ENCODE measurements around the gene PLA2G2F.

The PLA2G2F gene

GRCh38 chr1:20174937-20175666 lies 36.0 kb downstream of the PLA2G2F start:
- no peak for DNase-seq

DNA sequence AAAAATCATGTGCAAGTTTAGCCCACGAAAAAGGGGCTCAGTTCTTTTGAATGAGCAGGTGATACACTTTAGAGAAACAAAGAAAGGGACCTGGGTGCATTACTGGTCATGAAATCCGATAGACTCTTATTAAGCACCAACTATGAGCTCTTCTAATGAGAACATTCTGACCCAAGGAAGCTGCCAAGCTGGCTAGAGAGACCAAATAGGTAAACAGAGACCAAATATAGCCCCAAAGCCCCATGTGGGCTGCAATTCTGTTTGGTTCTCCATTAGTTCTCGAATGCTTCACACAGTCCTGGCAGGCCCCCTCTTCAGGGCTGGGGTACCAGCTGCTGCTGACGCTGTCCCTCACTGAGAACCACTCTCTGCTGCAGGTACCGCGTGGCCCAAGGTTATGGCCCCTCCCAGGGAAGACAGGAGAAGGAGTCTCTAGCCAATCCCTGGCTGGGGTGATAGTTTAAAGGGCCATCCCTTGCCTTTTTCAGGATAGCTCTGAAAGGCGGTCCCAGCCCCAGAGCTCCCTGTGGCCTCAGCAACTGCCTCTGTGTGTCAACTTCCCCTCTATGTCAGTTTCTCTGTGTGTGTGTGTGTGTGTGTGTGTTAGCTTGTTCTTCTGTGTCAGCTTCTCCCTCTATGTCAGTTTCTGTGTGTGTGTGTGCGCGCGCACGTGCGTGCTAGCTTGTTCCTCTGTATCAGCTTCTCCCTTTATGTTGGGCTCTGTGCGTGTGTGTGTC lies 39.7 kb downstream of the PLA2G2F start:
- no peak for DNase-seq

DNA sequence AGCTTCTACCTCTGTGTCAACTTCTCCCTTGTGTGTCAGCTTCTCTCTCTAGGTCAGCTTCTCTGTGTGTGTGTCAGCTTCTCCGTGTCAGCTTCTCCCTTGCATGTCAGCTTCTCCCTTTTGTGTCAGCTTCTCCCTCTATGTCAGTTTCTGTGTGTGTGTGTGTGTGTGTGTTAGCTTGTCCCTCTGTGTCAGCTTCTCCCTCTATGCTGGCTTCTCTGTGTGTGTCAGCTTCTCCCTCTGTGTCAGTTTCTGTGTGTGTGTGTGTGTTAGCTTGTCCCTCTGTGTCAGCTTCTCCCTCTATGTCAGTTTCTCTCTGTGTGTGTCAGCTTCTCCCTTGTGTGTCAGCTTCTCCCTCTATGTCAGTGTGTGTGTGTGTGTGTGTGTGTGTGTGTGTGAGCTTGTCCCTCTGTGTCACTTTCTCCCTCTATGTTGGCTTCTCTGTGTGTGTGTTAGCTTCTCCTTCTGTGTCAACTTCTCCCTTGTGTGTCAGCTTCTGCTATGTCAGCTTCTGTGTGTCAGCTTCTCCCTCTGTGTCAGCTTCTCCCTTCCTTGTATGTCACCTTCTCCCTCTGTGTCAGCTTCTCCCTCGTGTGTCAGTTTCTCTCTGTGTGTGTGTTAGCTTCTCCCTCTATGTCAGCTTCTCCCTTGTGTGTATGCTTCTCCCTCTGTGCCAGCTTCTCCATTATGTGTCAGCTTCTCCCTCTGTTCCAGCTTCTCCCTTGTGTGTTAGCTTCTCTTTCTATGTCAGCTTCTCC lies 40.4 kb downstream of the PLA2G2F start:
- no peak for DNase-seq

- DNase-seq = no peak
Observed at GRCh38 chr1:20180129-20180843, 41.2 kb downstream of the PLA2G2F start.

DNA sequence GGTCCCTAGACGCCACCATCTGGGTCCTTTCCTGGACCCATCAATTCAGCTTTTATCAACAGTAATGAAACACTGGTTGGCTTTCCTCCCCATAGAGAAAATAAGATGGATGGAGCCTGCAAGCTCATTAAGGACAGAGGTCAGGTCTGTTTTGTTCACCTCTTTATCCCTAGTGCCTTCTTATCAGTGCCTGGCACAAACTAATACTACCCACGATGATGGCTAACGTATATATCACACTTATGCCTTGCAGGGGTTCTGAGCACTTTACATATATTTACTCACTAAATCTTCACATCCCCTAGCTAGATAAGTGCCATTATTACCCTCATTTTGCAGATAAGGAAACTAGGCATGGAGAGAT lies 41.7 kb downstream of the PLA2G2F start:
- DNase-seq = no peak

GRCh38 chr1:20182415-20182814 lies 43.3 kb downstream of the PLA2G2F start:
- no peak for DNase-seq

GRCh38 chr1:20183035-20183434 lies 43.9 kb downstream of the PLA2G2F start:
- no peak for DNase-seq

DNA sequence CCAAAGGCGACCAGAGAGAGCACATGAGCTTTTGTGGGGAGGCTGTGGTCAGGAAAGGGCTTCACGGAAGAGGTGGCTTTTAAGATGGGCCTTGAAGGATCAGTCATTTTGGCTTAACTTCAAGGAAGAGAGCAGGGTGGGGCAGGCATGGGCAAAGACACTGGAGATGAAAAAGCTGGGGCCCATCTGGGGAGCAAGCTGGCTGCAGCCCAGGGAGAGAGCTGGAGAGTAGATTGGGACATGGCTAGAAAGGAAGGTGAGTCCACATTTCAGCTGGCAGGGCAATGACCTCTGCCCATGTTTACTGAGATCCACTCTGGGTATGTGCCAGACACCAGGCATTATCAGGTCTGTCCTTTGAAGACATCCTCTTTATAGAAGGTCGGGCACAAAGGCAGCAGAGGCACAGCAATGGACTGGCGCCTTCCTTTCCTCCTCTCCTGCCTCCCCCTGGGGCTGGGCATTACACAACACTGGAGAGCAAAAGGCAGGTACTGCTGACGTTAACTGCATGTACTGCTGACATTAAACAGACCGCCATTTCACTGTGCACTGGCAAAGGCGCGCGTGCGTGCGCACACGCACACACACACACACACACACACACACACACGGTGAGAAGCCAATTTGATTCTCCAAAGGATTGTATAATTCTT lies 44.6 kb downstream of the PLA2G2F start:
- no peak for DNase-seq

- DNase-seq = no peak
Observed at GRCh38 chr1:20184481-20184900, 45.4 kb downstream of the PLA2G2F start.

DNA sequence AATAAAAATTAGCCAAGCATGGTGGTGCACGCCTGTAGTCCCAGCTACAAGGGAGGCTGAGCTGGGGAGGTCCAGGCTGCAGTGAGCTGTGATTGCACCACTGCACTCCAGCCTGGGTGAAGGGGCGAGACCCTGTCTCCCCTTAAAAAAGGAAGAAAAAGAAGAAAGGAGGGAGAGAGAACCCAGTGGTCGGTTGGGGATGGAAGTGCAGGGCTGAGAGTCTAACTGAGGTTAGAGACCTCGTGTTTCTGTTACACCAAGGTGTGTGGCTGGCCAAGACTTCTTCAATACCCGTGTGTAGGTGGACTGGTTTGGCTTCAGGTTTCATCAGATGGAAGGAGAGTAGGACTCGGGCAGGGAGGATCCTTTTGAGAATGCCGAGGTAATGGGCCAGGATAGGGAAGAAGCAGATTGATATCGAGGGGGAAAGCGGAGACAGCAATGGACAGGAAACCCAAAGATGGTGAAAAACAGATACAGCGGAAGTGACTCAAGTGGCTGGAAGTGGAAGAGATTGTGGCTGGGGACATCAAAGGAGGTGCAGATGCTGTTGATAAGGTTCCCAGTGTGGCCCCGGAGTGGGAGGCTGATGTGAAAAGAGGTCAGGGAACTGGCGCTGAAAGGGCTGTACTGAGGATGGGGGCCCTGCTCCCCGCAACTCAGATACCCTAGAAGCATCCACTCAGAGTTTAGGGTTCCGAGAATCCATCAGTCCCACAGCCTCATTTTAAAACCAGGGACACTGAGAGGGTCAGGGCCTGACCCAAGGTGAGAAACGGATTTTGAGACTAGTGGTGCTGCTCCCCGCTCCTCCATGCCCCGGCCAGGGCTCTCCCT lies 46.1 kb downstream of the PLA2G2F start:
- DNase-seq = no peak

DNA sequence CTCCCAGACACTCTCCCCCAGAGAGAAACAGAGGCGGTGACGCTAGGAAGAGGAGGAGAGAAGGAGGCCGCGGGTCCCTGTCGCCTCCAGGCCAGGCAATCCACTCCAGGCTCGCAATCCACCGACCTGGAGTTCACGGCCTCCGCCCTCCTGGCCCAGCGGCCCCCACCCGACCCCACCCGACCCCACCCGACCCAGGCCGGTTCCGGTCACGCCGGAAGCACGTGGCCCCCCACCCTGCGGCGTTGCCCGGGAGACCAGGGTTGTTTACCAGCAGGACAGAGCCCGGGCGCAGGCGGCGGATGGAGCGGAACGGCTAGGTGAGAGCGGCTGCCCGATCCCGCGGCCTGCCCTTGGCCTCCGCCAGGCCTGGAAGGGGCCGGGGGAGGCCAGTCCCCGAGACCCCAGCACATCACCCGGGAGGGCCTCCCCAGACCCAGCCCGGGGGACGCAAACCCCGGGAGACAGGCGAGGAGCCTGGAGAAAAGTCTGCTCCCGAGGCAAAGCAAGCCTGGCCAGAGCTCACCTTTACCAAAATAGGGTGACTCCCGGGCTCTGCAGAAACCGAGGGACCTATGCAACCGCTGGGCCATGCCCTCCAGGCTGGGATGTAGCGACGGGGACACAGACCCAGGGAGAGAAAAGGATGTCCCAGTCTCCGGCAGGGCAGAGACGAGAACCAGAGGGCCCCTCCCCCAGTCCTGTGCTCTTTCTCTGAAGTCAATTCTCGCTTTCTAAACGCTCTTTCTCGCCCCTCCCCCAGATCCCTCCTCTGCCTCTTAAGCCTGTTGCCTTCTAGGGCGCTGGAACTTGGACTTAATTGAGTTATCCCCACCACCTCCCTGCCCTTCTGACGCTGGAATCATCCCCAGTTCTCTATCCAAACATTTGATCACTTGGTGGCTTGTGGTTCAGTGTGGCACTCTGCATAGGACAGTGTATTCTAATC lies 47.0 kb downstream of the PLA2G2F start, which contains the start of the genes PLA2G2C and UBXN10:
Gene PLA2G2C (minus strand): TSS at position 685 of the 949 bp plus-strand sequence. CDS start 9,155 bp downstream, outside the sequence.
Gene UBXN10 (plus strand): TSS at position 263 of the 949 bp plus-strand sequence. CDS start 4,466 bp downstream, outside the sequence.
- DNase-seq = no peak

DNA sequence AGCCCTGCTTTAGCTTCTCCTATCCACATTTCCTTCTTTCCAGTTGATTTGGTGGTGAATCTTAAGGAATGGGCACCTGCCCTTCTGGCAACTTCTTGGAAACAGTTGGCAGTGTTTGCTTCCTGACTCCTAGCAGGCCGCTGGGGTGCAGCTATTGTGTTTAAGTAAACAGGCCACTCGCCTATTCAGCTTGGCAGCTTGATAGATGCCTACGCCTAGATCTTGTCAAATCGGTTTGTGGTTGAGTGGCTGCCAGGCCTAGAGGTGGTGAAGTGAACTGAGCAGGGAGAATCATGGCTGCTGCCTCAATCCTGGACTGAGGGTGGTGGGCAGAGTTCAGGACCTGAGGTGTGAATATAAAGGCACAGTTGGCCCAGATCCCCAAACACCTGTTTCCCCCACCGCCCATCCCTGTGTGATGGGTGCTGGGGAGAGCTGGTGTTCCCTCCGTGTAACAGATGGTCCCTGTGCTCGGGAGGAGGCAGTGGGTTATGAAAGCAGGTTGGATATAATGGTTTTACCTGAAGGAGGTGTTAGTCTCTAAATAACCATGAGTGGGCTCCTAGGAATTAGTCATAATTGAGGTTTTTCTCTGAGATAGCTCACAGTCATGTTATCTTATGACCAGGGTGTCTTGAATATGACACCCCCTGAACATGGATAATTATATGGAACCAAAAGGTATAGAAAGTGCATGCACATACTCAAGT lies 48.1 kb downstream of the PLA2G2F start:
- DNase-seq = no peak

- DNase-seq = no peak
Observed at GRCh38 chr1:20187813-20188454, 48.8 kb downstream of the PLA2G2F start.

- no peak for DNase-seq
Observed at GRCh38 chr1:20188455-20188817, 49.3 kb downstream of the PLA2G2F start.

DNA sequence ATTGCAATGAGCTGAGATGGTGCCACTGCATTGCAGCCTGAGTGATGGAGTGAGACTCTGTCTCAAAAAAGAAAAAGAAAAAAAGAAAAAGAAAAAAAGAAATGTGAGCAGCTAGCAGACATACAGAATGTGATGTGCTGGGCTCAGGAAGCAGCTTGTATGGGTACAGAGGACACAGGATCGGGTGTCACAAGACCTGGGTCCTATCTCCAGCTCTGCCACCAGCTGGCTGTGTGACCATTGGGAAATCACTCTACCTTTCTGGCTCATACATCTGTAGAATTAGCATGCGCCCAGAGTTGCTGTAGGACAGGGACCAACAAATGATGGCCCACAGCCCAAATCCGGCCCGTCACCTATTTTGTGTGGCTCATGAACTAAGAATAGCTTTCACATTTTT lies 50.5 kb downstream of the PLA2G2F start:
- no peak for DNase-seq

DNA sequence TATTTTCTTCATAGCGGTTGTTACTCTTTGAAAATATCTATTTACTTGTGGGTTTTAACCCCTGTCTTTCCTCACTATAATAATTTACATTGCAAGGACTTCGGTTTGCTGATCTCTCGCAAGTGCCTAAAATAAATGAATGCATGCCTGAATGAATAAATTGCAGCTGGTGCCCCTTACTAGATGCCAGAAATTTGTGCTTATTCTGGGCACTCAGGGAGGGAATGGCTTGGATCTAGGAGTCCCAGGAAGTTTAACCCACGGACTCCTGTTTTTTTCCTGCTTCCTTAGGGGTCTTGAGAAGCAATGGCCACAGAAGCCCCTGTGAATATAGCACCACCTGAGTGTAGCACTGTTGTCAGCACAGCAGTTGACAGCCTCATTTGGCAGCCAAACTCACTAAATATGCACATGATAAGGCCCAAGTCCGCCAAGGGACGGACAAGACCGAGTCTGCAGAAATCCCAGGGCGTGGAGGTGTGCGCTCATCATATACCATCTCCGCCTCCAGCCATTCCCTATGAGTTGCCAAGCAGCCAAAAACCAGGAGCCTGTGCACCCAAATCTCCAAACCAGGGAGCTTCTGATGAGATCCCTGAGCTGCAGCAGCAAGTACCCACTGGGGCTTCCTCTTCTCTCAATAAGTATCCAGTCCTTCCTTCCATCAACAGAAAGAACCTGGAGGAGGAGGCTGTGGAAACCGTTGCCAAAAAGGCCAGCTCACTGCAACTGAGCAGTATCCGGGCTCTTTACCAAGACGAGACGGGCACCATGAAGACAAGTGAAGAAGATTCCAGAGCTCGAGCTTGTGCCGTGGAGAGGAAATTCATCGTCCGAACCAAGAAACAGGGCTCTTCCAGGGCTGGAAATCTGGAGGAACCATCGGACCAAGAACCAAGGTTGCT lies 51.4 kb downstream of the PLA2G2F start:
- no peak for DNase-seq

DNA sequence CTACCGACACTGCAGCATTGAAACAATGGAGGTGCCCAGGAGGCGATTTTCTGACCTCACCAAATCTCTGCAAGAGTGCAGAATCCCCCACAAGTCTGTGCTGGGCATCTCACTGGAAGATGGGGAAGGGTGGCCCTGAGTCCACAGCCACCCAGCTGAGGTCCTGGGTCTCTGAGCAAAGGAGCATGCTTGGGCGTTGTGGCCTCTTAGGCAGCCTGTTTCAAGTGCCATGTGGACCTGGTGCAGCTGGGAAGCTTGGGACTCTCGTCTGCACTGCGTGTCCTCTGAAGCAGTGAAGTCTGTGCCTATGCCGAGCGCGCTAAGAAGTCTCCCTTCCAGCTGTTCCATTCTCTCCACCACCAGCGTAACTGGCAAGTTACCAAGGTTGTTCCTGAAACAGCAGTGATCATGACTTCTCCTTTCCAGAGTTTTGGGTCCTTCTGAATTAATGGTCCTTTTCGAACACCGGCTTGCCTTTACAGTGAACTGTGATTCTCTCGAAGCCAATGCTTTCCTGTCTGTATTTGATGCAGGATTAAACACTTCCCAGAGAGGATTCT lies 52.2 kb downstream of the PLA2G2F start:
- DNase-seq = no peak

GRCh38 chr1:20192364-20192763 lies 53.2 kb downstream of the PLA2G2F start:
- DNase-seq = peak; percentile 4

Data from fibroblast of skin of right quadriceps (primary cell).